ENCODE data around the gene FAM120B.
"Not testable (repeated sequence)": the region's sequence is repeated elsewhere in the genome, so short reads cannot be mapped to it uniquely, and the experiment has no call there.

FAM120B gene

GRCh38 chr6:170306324-170307079, at the start of gene FAM120B:
Gene FAM120B, plus strand, starts transcription at chr6:170306758. Its CDS starts 10,633 bp downstream, at chr6:170317391.
- DNase-seq, result peak; percentile 96 to 97

- no peak for DNase-seq
Observed at GRCh38 chr6:170257376-170257775, 49.2 kb upstream of the FAM120B start.

GRCh38 chr6:170258407-170258806, 48.2 kb upstream of the FAM120B start:
- no peak for DNase-seq

- DNase-seq, result no peak
Observed at GRCh38 chr6:170259278-170259677, 47.3 kb upstream of the FAM120B start.

GRCh38 chr6:170260686-170261085, 45.9 kb upstream of the FAM120B start:
- DNase-seq, result no peak

GRCh38 chr6:170261643-170262488, 44.7 kb upstream of the FAM120B start:
- DNase-seq, result no peak

GRCh38 chr6:170262489-170263088, 44.0 kb upstream of the FAM120B start:
- DNase-seq, result no peak

- no peak for DNase-seq
Observed at GRCh38 chr6:170263410-170263809, 43.1 kb upstream of the FAM120B start.

GRCh38 chr6:170264086-170264485, 42.5 kb upstream of the FAM120B start:
- no peak for DNase-seq

GRCh38 chr6:170264644-170265043, 41.9 kb upstream of the FAM120B start:
- DNase-seq, result not testable (repeated sequence)

GRCh38 chr6:170265655-170266054, 40.9 kb upstream of the FAM120B start:
- DNase-seq, result no peak

GRCh38 chr6:170266061-170266825, 40.3 kb upstream of the FAM120B start:
- DNase-seq, result peak; percentile 59 to 79

GRCh38 chr6:170267688-170268087, 38.9 kb upstream of the FAM120B start:
- DNase-seq, result no peak

GRCh38 chr6:170268216-170269129, 38.1 kb upstream of the FAM120B start:
- no peak for DNase-seq

GRCh38 chr6:170269151-170269845, 37.3 kb upstream of the FAM120B start:
- no peak for DNase-seq

- DNase-seq, result no peak
Observed at GRCh38 chr6:170269846-170270541, 36.6 kb upstream of the FAM120B start.

- DNase-seq, result no peak
Observed at GRCh38 chr6:170270984-170271593, 35.5 kb upstream of the FAM120B start.

- peak; percentile 91 to 93 for DNase-seq
Observed at GRCh38 chr6:170271771-170272314, 34.7 kb upstream of the FAM120B start.

GRCh38 chr6:170272341-170273065, 34.1 kb upstream of the FAM120B start:
- no peak for DNase-seq

Measured in inflammatory macrophage treated with lipopolysaccharide for 1 hour (primary cell).